Caco-2 (cell line): ENCODE measurements around the gene MVB12B. TPM values are rescaled to one million over a fixed set of nuclear protein-coding genes. Genes with fewer than 3 reads are reported as not detected.

Experiments used
- BruUV-seq: library from RNA; stranded (reverse); fragments of 400-500 nt; replicated peaks from 2 replicates; lab custom pipeline; 2021; lab: Mats Ljungman, UMichigan
- CTCF ChIA-PET: fragments of 300-600 bp; sonication (Branson Sonifier 250); formaldehyde crosslinking; loops from one replicate; lab custom pipeline; 2022; ENCODE audit warnings: antibody characterized with exemption; lab: Charles Lee
- POLR2A ChIA-PET: fragments of 300-600 bp; sonication (Branson Sonifier 250); formaldehyde crosslinking; loops from one replicate; lab custom pipeline; 2022; ENCODE audit warnings: antibody characterized with exemption; lab: Charles Lee
- DNase-seq, 2 experiments: peaks; one replicate each; pipeline versions ENCODE4 v3.0.0 to v3.0.0-alpha.2; 2020 to 2022
- H3K27me3 ChIP-seq: replicated peaks from 2 replicates; pipeline ENCODE4 v1.6.0; 2011; ENCODE audit warnings: low read length; ENCODE audit not compliant: control insufficient read depth, insufficient read depth
- H3K36me3 ChIP-seq: 2 replicates; pipeline ENCODE4 v1.5.1; 2011; ENCODE audit warnings: low read length; ENCODE audit not compliant: control insufficient read depth, insufficient read depth
- H3K4me1 ChIP-seq: fragments of 250-450 bp; sonication (Bioruptor Pico); 2 replicates; pipeline ENCODE4 v1.5.1; 2020; ENCODE audit warnings: mild to moderate bottlenecking
- H3K4me3 ChIP-seq: 2 replicates; pipeline ENCODE4 v1.5.1; 2011; ENCODE audit warnings: low read depth, mild to moderate bottlenecking, control low read depth, low read length
- H3K9me3 ChIP-seq: fragments of 250-450 bp; sonication (Bioruptor Pico); 2 replicates; pipeline ENCODE4 v1.5.1; 2020; ENCODE audit warnings: mild to moderate bottlenecking, moderate library complexity
- H3K27ac Mint-ChIP-seq: one replicate; pipeline ENCODE4 v1.8.0; 2022; ENCODE audit warnings: mixed read lengths; ENCODE audit not compliant: unreplicated experiment
- H3K27me3 Mint-ChIP-seq: one replicate; pipeline ENCODE4 v1.8.0; 2022; ENCODE audit warnings: mixed read lengths; ENCODE audit not compliant: insufficient read depth, unreplicated experiment
- H3K36me3 Mint-ChIP-seq: one replicate; pipeline ENCODE4 v1.8.0; 2022; ENCODE audit warnings: mild to moderate bottlenecking, mixed read lengths; ENCODE audit not compliant: insufficient read depth, unreplicated experiment
- H3K4me1 Mint-ChIP-seq: one replicate; pipeline ENCODE4 v1.8.0; 2022; ENCODE audit warnings: low read depth, mixed read lengths; ENCODE audit not compliant: unreplicated experiment
- H3K4me3 Mint-ChIP-seq: one replicate; pipeline ENCODE4 v1.8.0; 2022; ENCODE audit warnings: mild to moderate bottlenecking, moderate library complexity, mixed read lengths; ENCODE audit not compliant: unreplicated experiment
- H3K9me3 Mint-ChIP-seq: one replicate; pipeline ENCODE4 v1.8.0; 2022; ENCODE audit warnings: mixed read lengths; ENCODE audit not compliant: unreplicated experiment
- intact Hi-C: fragments of 100-400 bp; cut with micrococcal nuclease; formaldehyde crosslinking; loops from one replicate; pipeline ENCODE4 v1.10.0; 2022; ENCODE audit not compliant: unreplicated experiment
- total RNA-seq: library from RNA; stranded (reverse); gene quantifications from 2 replicates; pipeline ENCODE4 v1.2.3, GENCODE V29; 2022
- TF ChIP-seq, protein P1 (sequence below), 2 experiments: fragments of 200-600 bp in 1 of 2; IDR thresholded peaks; 1 replicate in 1 of 2; 2 replicates in 1 of 2; pipeline versions ENCODE4 v1.5.1 to v1.8.0; 2011 to 2022; ENCODE audit warnings: antibody characterized with exemption in 1 of 2, control low read depth in 1 of 2, inconsistent platforms in 1 of 2, low read depth in 1 of 2, low read length in 1 of 2, mild to moderate bottlenecking in 1 of 2, moderate library complexity in 1 of 2; ENCODE audit not compliant: insufficient read depth in 1 of 2, severe bottlenecking in 1 of 2, unreplicated experiment in 1 of 2

Gene MVB12B
- total RNA-seq, 1 experiment from 2014 or later = 24.4 TPM

DNA sequence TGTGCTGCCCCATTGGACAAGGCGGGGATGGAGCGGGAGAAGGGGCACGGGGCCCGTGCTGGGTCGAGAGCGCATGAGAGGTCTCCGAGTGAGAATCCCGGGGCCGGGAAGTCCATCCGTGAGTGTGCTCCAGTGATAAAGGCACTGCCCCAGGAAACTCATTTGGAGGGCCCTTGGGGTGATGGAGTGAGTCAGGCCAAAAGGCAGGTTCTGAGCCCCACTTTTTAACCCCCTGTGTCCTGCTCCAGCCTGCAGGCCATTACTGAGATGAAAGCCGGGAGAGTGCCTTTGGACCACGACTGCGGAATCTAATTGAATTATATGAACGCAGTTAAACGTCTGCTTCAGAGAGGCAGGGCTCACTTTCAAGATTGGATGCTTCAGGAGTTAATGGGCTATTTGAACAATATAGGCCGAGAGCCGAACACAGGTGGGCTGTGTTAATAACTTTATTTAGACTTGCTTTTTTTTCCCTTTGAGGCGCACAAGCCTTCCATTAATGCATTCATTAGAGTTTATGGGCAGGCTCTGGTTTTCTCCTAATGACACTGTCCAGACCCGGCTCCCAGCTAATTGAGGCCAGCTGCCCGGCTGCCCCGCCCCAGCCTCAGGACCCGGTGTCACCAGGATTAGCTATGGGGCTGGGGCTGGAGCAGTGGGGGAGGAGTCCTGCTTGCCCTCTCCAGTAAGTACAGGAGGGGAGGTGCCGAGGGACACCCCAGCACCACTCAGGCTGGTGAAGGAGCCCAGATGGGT, 208.0 kb downstream of the MVB12B start:
- Mint-ChIP-seq H3K9me3 (no peaks in the 10 kb centered on the region), H3K27ac (no peak overlapping the region), H3K27me3 (peaks cover 3% of the 10 kb centered on the region), H3K36me3 (no peaks in the 10 kb centered on the region), H3K4me3 (no peak overlapping the region), H3K4me1 (peaks cover 6% of the 10 kb centered on the region)
- BruUV-seq = no TSS peak
- TF ChIP-seq, protein P1, sequence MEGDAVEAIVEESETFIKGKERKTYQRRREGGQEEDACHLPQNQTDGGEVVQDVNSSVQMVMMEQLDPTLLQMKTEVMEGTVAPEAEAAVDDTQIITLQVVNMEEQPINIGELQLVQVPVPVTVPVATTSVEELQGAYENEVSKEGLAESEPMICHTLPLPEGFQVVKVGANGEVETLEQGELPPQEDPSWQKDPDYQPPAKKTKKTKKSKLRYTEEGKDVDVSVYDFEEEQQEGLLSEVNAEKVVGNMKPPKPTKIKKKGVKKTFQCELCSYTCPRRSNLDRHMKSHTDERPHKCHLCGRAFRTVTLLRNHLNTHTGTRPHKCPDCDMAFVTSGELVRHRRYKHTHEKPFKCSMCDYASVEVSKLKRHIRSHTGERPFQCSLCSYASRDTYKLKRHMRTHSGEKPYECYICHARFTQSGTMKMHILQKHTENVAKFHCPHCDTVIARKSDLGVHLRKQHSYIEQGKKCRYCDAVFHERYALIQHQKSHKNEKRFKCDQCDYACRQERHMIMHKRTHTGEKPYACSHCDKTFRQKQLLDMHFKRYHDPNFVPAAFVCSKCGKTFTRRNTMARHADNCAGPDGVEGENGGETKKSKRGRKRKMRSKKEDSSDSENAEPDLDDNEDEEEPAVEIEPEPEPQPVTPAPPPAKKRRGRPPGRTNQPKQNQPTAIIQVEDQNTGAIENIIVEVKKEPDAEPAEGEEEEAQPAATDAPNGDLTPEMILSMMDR (IDR thresholded peaks at IDR 0.05; ENCODE audit: insufficient read depth in 1 of 2, low read depth in 1 of 2, low read length in 1 of 2, severe bottlenecking in 1 of 2, unreplicated experiment in 1 of 2) = no peak
- ChIA-PET CTCF (interaction anchor here (1.0 kb wide), 1 partner anchor 23 kb away, joined by 3 read pairs; no protein-coding TSS in a partner anchor), POLR2A (no interaction called here)
- no peaks in the 10 kb centered on the region for H3K9me3 ChIP-seq
- no peaks in the 10 kb centered on the region for H3K4me1 ChIP-seq
- DNase-seq = no peak
- H3K27me3 ChIP-seq = no peaks in the 10 kb centered on the region
- H3K36me3 ChIP-seq = no peaks in the 10 kb centered on the region
- no peak overlapping the region for H3K4me3 ChIP-seq
- intact Hi-C loops = no loop called here

DNA sequence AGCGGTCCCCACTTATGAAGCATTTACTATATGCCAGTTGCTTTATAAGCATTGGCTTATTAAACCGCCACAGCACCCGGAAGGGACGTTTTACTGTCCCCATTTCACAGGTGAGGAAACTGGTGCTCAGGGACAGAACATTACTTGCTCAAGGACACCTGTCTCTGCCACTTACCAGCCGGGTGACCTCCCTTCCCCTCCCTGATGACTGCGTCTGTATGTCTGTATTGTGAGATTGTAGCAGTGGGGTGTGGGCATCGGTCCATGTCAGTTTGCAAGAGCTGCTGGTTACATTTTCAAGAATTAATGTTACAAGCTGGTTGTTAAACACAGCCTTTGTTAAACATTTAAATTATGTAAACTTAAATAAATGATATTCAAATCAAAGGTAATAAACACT, 209.5 kb downstream of the MVB12B start:
- Histone ChIP-seq H3K4me1 (no peaks in the 10 kb centered on the region), H3K36me3 (no peaks in the 10 kb centered on the region), H3K27me3 (no peaks in the 10 kb centered on the region), H3K4me3 (no peak overlapping the region), H3K9me3 (no peaks in the 10 kb centered on the region)
- peaks cover 6% of the 10 kb centered on the region for H3K4me1 Mint-ChIP-seq
- POLR2A ChIA-PET = no interaction called here
- CTCF ChIA-PET = no interaction called here
- TF ChIP-seq, protein P1 (IDR thresholded peaks at IDR 0.05; ENCODE audit: insufficient read depth in 1 of 2, low read depth in 1 of 2, low read length in 1 of 2, severe bottlenecking in 1 of 2, unreplicated experiment in 1 of 2) = no peak
- intact Hi-C loops = no loop called here
- no peak overlapping the region for H3K27ac Mint-ChIP-seq
- no peak for DNase-seq
- no peaks in the 10 kb centered on the region for H3K36me3 Mint-ChIP-seq
- H3K27me3 Mint-ChIP-seq = peaks cover 3% of the 10 kb centered on the region
- H3K4me3 Mint-ChIP-seq = no peak overlapping the region
- BruUV-seq = no TSS peak
- no peaks in the 10 kb centered on the region for H3K9me3 Mint-ChIP-seq

DNA sequence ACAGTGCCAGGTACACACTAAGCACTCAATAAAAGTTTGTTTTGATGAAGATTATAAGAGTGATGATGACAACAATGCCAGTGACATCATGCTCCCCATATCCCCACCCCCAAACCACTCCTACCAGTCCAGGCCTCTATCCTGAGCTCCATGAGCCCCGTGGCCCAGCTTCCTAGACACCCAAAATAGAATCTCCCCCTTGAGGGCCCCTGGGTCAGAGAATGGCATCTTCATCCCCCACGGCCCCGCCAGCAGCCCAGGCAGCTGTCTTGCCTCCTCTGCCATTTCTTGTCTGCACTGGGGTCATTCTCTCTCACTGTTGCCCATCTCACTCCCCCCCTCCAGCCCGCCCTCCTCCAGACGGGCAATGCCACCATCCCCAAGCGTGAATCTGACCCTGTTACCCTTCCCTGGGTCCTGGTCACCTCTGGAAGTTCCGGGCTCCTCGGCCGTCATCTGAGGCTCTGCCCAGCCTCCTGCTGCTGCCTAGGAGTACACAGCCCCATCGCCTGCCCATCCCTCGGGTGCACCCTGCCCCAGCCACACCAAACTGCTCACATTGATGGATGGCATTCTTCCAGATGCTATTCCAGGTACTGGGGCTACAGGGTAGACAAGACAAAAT, 210.3 kb downstream of the MVB12B start:
- peaks cover 2% of the 10 kb centered on the region for H3K4me1 Mint-ChIP-seq
- no TSS peak for BruUV-seq
- H3K36me3 Mint-ChIP-seq = no peaks in the 10 kb centered on the region
- Histone ChIP-seq H3K36me3 (no peaks in the 10 kb centered on the region), H3K4me1 (no peaks in the 10 kb centered on the region), H3K4me3 (no peak overlapping the region), H3K27me3 (no peaks in the 10 kb centered on the region), H3K9me3 (no peaks in the 10 kb centered on the region)
- TF ChIP-seq, protein P1 (IDR thresholded peaks at IDR 0.05; ENCODE audit: insufficient read depth in 1 of 2, low read depth in 1 of 2, low read length in 1 of 2, severe bottlenecking in 1 of 2, unreplicated experiment in 1 of 2) = no peak
- no peaks in the 10 kb centered on the region for H3K9me3 Mint-ChIP-seq
- no peak overlapping the region for H3K27ac Mint-ChIP-seq
- ChIA-PET CTCF (no interaction called here), POLR2A (no interaction called here)
- H3K4me3 Mint-ChIP-seq = no peak overlapping the region
- H3K27me3 Mint-ChIP-seq = peaks cover 3% of the 10 kb centered on the region
- no peak for DNase-seq
- intact Hi-C loops = no loop called here
